ENCODE data around the gene KBTBD8. TPM values are rescaled to one million over a fixed set of nuclear protein-coding genes. Genes with fewer than 3 reads are reported as not detected.
A peak's percentile ranks its signal among the peaks of the same experiment; 100 is the strongest.

KBTBD8 gene
- total and polyA plus RNA-seq, 2 of the 13 experiments (the other 11 are each of a cell fraction or from before 2014, with no cell fraction given), result 1.1 to 7.6 TPM

DNA sequence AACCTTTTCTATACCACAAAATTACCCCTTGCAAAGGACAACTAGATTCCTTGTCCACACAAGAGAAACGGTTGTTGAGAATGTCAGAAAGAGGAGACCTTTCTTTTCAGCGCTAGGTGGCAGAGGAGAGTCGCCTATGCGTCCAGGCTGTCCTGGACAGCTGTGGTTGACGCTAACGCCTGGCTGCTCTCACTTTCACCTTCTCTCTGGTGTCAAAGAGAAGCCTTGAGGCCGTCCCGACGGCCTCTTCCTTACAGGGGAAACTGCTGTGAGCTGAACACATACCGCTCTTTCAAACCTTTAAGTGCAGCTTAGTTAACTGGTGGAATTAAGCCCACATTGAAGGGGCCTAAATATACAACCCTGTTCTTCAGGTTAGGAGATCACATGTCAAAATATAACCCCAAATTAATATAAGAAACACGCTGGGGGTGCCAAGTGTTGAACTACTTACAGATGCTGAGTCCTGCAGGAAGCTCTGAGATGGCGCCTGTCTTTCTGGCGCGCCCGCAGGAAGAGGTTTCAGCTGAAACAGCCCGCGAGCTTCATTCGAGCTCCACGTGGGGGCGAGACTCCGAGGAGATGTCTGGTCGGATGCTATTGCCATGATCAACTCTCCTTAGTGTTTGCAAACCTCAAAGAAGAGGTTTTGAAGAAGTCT lies 26.1 kb upstream of the KBTBD8 start (continued):
- 0 out of 2 replicates have a peak, but pooled peaks have one; percentile 54 for TF ChIP-seq ZNF501 (CRISPR knock-in tag; IDR thresholded peaks at IDR 0.05)
- no peak for TF ChIP-seq PAX8 (CRISPR knock-in tag; IDR thresholded peaks at IDR 0.05; ENCODE audit: borderline replicate concordance)
- TF ChIP-seq ZFP37 (CRISPR knock-in tag; IDR thresholded peaks at IDR 0.05; ENCODE audit: borderline replicate concordance), result 0 out of 2 replicates have a peak, but pooled peaks have one; percentile 11

DNA sequence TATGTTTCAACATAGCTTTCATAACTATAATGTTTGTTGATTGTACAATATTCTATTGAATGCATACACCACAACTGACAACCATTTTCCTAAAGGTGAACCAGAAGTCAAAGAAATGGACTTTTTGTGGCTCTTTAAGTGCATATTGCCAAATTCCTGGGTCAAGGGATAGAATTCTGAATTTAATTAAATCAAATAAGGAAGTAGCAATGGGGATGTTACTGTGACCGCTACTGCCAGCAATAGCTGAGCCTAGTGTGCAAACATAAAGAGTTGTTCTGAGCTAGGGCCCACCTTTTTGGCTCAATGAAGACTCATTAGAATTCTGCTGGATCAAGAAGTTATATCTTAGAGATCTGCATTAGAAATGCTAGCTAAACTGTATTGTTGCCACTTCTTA lies 17.3 kb upstream of the KBTBD8 start:
- H3K9me3 ChIP-seq (ENCODE audit: low read length), result no peaks in the 10 kb centered on the region
- no peaks in the 10 kb centered on the region for H3K79me2 ChIP-seq (ENCODE audit: insufficient read depth, low read length)
- no peak for TF ChIP-seq HMG20B (CRISPR knock-in tag; conservative IDR thresholded peaks at IDR 0.05)
- TF ChIP-seq, protein P1, sequence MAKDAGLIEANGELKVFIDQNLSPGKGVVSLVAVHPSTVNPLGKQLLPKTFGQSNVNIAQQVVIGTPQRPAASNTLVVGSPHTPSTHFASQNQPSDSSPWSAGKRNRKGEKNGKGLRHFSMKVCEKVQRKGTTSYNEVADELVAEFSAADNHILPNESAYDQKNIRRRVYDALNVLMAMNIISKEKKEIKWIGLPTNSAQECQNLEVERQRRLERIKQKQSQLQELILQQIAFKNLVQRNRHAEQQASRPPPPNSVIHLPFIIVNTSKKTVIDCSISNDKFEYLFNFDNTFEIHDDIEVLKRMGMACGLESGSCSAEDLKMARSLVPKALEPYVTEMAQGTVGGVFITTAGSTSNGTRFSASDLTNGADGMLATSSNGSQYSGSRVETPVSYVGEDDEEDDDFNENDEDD (CRISPR knock-in tag; IDR thresholded peaks at IDR 0.05; ENCODE audit: borderline replicate concordance), result no peak
- TF ChIP-seq, protein P2, sequence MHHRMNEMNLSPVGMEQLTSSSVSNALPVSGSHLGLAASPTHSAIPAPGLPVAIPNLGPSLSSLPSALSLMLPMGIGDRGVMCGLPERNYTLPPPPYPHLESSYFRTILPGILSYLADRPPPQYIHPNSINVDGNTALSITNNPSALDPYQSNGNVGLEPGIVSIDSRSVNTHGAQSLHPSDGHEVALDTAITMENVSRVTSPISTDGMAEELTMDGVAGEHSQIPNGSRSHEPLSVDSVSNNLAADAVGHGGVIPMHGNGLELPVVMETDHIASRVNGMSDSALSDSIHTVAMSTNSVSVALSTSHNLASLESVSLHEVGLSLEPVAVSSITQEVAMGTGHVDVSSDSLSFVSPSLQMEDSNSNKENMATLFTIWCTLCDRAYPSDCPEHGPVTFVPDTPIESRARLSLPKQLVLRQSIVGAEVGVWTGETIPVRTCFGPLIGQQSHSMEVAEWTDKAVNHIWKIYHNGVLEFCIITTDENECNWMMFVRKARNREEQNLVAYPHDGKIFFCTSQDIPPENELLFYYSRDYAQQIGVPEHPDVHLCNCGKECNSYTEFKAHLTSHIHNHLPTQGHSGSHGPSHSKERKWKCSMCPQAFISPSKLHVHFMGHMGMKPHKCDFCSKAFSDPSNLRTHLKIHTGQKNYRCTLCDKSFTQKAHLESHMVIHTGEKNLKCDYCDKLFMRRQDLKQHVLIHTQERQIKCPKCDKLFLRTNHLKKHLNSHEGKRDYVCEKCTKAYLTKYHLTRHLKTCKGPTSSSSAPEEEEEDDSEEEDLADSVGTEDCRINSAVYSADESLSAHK (CRISPR knock-in tag; IDR thresholded peaks at IDR 0.05; ENCODE audit: borderline replicate concordance), result no peak
- no peak for TF ChIP-seq FLYWCH1 (CRISPR knock-in tag; IDR thresholded peaks at IDR 0.05)
- TF ChIP-seq, protein P3, sequence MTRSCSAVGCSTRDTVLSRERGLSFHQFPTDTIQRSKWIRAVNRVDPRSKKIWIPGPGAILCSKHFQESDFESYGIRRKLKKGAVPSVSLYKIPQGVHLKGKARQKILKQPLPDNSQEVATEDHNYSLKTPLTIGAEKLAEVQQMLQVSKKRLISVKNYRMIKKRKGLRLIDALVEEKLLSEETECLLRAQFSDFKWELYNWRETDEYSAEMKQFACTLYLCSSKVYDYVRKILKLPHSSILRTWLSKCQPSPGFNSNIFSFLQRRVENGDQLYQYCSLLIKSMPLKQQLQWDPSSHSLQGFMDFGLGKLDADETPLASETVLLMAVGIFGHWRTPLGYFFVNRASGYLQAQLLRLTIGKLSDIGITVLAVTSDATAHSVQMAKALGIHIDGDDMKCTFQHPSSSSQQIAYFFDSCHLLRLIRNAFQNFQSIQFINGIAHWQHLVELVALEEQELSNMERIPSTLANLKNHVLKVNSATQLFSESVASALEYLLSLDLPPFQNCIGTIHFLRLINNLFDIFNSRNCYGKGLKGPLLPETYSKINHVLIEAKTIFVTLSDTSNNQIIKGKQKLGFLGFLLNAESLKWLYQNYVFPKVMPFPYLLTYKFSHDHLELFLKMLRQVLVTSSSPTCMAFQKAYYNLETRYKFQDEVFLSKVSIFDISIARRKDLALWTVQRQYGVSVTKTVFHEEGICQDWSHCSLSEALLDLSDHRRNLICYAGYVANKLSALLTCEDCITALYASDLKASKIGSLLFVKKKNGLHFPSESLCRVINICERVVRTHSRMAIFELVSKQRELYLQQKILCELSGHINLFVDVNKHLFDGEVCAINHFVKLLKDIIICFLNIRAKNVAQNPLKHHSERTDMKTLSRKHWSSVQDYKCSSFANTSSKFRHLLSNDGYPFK (CRISPR knock-in tag; IDR thresholded peaks at IDR 0.05; ENCODE audit: borderline replicate concordance), result no peak
- TF ChIP-seq TBL1XR1 (IDR thresholded peaks at IDR 0.05; ENCODE audit: borderline replicate concordance, low read length, partially characterized antibody), result no peak
- no peak for TF ChIP-seq TARDBP (CRISPR knock-in tag; IDR thresholded peaks at IDR 0.05)
- TF ChIP-seq, protein P4, sequence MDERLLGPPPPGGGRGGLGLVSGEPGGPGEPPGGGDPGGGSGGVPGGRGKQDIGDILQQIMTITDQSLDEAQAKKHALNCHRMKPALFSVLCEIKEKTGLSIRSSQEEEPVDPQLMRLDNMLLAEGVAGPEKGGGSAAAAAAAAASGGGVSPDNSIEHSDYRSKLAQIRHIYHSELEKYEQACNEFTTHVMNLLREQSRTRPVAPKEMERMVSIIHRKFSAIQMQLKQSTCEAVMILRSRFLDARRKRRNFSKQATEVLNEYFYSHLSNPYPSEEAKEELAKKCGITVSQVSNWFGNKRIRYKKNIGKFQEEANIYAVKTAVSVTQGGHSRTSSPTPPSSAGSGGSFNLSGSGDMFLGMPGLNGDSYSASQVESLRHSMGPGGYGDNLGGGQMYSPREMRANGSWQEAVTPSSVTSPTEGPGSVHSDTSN (CRISPR knock-in tag; IDR thresholded peaks at IDR 0.05), result no peak
- no peak for TF ChIP-seq ZNF292 (CRISPR knock-in tag; IDR thresholded peaks at IDR 0.05; ENCODE audit: borderline replicate concordance, low read depth)
- TF ChIP-seq, protein P5, sequence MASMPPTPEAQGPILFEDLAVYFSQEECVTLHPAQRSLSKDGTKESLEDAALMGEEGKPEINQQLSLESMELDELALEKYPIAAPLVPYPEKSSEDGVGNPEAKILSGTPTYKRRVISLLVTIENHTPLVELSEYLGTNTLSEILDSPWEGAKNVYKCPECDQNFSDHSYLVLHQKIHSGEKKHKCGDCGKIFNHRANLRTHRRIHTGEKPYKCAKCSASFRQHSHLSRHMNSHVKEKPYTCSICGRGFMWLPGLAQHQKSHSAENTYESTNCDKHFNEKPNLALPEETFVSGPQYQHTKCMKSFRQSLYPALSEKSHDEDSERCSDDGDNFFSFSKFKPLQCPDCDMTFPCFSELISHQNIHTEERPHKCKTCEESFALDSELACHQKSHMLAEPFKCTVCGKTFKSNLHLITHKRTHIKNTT (CRISPR knock-in tag; IDR thresholded peaks at IDR 0.05), result no peak
- in situ Hi-C loops (cut with HindIII; ENCODE audit: extremely low pct_ligation_motif_present, low pct_unique_long_range_greater_than_20kb) (loop anchor here (25.0 kb wide), 1 partner anchor 1907 kb away; no protein-coding TSS in a partner anchor), intact Hi-C loops (cut with micrococcal nuclease; ENCODE audit: unreplicated experiment) (no loop called here)
- FAIRE-seq (no peak), ATAC-seq (no peak), DNase-seq (ENCODE audit: low spot score) (no peak)
- ChIA-PET POLR2A (no interaction called here), CTCF (ENCODE audit: low intra/inter-chr PET ratio, low total read pairs) (no interaction called here)
- no peak overlapping the region for H2AFZ ChIP-seq (ENCODE audit: low read length)
- H3K27ac ChIP-seq (ENCODE audit: extremely low read length, insufficient read depth, low read length), result no peak overlapping the region
- no peak overlapping the region for H3K9ac ChIP-seq (ENCODE audit: insufficient read depth, low read depth, low read length)
- H3K4me2 ChIP-seq (ENCODE audit: low read depth, low read length), result no peak overlapping the region
- no peaks in the 10 kb centered on the region for H4K20me1 ChIP-seq (ENCODE audit: insufficient read depth, low read length)
- H3K27me3 ChIP-seq (ENCODE audit: control insufficient read depth in 1 of 2, insufficient read depth in 2 of 2, low read length in 2 of 2), result peaks cover 0 to 6% of the 10 kb centered on the region in 2 experiments; a peak in 3 of 5 replicates
- BruUV-seq (replicated peaks), result no TSS peak
- H3K4me1 ChIP-seq (ENCODE audit: insufficient read depth, low read length), result no peaks in the 10 kb centered on the region
- WGBS (ENCODE audit: low lambda C conversion rate), result 0% methylated on average over 1 of the region's 1 CpG
- no peak overlapping the region for H3K4me3 ChIP-seq (replicated peaks in 1 of 3; ENCODE audit: insufficient read depth in 1 of 3, low read depth in 2 of 3, low read length in 3 of 3)
- no peaks in the 10 kb centered on the region for H3K36me3 ChIP-seq (replicated peaks in 1 of 2; ENCODE audit: control insufficient read depth in 1 of 2, insufficient read depth in 2 of 2, low read length in 2 of 2)

All from HepG2 (cell line).